GM21367 (cell line): ENCODE data around the gene ABHD2.
"Not testable (repeated sequence)": the region's sequence is repeated elsewhere in the genome, so short reads cannot be mapped to it uniquely, and the experiment has no call there.

Experiments
- ATAC-seq: cut with Tn5 transposase; IDR thresholded peaks from one replicate; pipeline ENCODE4 v1.9.1; 2021; ENCODE audit not compliant: unreplicated experiment

ABHD2 gene

DNA sequence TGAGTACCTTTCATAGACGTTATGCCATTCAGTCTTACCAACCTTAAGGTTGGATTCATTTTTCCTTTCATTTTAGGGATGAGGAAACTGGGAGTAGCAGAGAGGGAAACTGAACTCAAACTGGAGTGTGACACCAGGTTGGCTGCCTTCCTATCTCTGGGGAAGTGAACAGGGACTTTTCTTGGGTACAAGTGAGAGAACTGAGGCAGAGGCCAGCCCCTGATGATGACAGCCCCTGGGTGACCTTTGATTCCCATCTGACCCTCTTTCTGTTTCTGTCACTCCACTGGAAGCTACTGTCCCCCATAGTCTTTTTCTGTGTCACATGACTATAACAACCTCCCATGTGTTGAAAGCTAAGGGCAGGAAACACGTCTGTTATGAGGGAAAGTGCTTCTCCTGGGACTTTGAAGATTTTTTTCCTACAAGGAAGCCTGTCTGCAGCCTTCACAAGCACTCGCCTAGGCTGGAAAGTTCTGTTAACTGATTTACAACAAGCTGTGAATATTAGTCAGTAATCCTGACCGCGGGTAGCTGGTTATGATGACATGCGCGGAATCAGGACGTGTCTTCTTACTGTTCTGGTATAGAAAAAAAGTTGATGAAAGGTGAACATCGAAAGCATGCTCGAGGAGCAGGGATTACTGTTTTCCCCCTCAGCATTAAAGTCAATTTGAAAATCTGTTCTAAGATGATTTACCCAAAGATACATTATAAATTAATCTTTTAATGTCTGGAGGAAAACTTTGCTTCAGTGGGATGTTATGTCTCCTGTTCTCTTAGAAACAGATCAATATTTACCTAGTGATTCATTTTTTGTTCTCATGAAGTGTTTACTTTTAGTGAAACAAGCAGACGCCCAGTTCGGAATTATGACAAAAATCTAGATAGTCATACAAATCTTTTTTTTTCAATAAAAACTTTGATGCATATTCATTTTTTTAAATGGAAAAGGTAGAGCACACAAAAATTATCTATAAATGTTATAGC is 31.5 kb downstream of the ABHD2 start:
- no peak for ATAC-seq

GRCh38 chr15:89120479-89121000 is 32.3 kb downstream of the ABHD2 start:
- not testable (repeated sequence) for ATAC-seq

GRCh38 chr15:89121414-89121813 is 33.2 kb downstream of the ABHD2 start:
- ATAC-seq: no peak

DNA sequence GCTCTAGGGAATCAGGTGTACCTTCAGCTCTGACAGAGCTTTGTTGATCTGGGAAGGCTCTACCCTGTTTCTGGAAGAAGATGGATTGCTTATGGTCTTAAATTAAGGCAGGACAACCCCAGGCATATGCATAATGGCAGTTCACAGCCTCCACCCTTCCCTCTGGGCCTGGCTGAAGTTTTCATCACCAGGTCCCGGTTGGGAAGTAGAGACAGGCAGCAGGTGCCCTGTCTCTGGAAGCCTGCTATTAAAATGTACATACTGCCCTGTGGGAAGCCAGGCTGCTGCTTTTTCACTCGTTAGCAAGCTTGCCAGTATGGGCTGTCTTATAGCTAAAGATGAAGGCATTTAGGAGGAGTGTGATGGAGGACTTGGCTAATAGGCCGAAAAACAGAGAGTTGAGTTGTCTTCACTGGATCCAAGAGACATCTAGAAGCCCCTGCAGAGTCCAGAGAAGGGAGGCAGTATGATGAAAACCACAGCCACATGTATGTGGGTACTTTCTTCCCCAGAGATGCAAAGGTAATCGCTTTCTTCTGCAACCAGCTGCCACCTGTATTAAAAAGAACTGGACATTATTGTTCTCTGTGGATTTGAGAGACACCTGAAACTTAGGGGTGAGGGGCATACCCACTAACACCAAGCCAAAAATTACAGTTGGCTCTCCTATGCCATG is 34.4 kb downstream of the ABHD2 start:
- no peak for ATAC-seq

GRCh38 chr15:89123181-89123525 is 34.9 kb downstream of the ABHD2 start:
- no peak for ATAC-seq

DNA sequence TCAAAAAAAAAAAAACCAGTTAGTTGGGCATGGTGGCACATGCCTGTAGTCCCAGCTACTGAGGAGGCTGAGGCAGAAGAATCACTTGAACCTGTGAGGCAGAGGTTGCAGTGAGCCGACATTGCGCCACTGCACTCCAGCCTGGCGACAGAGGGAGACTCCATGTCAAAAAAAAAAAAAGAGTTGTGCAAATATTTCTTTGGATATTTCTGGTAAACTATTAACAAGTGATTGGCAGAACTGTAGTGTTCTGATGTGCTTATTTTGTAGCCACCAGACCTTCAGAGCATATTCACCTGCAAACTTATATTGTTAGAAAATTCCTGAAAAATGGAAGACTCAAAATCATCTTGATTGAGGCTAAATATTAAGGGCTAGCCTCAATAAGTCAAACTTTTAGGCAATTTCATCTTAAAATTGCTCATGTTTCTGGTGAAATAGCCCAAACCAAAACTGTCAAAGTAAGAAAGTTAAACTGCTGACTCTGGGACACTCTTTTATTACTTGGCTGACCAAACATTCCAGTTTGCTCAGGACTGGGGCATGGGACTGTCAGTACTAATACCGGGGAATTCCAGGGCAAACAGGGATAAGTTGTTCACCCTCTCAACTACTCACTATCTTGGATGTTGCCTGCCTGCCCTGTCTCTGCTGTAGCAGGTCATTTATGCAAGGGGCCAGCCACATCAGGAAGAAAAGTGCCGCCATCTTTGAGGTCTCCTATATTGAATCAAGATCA is 37.0 kb downstream of the ABHD2 start:
- ATAC-seq: no peak

DNA sequence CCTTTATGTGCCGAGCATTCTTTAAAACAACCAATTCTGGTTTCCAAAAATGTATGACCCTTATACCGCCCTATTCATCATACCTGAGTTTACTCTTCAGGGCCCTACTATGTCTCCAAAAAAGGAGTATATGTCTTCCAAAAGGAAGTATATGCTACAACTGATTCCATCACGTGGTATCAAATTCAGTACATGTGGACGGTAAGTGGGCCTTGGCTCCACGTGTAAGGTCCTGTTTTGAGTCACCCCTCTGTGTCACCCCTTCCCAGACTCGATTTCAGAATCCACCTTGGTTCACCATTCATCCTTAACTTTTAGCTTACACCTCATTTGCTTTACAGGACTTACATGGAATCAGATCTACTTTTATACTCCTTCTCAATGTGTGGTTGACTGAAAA is 37.8 kb downstream of the ABHD2 start:
- ATAC-seq: no peak

DNA sequence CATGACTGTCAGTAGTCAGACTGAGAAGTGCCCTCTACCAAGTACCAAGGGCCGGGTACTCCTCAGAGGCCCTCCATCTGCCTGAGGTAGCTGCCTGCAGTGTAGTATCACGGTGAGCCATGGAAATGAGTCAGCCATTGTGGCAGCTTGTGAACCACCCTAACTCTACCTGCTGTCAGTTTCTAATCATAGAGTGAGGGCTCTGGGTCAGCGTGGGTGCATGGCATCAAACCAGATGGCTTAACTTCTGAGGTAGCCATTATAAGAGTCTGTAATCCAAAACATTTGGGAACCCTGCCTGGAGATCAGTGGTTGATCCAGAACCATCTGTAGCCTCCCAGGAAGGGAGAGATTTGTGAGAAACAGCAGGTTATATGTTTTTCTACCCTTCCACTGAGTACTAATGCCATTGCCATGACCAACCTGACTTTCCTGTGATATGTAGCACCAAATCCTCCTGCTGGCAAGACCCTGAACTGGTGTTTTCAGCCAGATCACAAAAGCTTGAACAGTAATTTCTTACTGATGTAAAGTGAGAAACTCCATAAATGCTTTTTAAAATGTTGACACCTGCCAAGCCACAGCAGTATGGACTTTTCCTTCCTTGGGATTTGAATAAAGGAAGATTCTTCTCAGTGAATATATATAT is 38.9 kb downstream of the ABHD2 start:
- no peak for ATAC-seq

DNA sequence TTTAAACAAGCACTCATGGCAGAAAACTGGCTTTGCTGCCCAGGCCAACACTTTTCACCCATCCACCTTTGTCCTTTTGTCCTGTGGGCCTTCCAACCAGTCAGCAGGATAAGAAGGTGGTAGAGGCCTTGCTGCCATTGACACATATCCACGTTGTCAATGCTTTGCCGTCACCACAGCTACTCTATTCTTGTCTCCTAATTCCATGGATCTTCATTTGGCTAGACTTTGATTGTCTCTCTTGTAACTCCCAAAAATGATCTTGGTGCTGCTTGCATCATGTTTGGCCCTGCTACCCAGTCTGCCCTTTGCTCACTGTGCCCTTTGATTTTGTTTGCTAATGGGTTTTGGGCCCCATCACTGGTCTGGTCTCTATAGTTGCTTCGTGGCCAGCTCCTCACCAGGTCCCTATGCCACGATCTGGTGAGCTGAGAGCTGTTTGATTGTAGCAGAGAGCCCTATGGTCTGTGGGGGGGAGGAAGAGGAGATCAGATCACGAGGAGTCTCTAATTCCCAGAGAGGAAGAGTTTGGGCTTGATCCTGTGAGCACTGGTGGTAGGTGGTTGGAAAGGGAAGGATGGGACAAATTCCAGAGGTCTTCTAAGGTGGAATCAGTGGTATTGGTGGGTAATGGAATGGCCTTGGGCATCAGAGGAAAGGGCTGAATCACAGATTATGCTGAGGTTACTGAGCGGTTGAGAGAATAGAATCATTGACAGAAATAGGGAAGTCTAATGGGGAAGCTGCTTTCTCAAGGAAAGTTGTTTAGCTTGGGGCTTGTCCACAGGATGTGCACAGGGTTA is 40.3 kb downstream of the ABHD2 start:
- no peak for ATAC-seq

DNA sequence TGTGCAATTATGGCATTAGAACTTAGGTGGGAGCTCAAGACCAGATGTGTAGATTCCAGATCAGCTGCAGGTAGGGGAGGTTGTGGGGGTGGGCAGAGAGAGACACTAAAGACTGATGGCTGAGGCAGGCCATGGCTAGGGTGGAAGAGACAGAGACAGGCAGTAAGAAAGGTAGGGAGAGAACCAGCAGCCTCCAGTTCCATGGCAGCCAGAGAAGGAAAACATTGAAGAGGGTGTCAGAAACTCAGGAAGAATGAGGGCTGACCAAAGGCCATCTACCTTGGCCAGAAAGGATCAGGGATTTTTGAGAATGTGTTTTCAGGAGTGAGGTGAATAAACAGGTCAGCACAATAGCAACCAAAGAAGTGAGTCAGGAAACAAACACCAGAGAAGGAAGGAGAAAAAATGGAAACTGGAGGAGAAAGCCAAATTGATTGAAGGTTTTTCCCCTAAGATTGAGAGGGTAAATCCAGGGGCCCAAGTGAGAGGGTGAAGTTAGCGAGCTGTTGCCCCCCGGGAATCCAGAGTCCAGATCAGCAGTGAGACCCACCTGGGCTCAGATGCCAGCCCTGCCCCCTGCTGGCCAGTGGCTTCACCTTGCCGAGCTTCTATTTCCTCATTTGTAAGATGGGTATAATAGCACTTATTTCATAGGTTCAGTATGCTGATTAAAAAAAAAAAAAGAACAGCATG is 41.0 kb downstream of the ABHD2 start:
- ATAC-seq: no peak

DNA sequence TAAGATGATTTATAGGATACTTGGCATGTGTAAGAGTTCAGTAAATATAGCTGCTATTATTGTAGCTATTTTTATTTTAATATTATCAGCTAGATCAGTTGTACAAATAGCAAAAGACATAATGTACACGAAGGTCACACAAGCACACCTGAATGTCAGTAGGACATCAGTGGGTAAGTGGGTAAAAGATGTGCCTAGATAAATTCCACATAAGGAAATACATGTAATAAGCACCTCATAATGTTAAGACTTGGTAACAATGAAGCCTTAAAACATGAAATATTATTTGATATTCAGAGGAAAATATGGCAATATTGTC is 41.5 kb downstream of the ABHD2 start:
- ATAC-seq: no peak

GRCh38 chr15:89130201-89130600 is 41.9 kb downstream of the ABHD2 start:
- ATAC-seq: peak; percentile 45

- ATAC-seq: no peak
Observed at GRCh38 chr15:89131731-89132130, 43.5 kb downstream of the ABHD2 start.

GRCh38 chr15:89132611-89133507 is 44.6 kb downstream of the ABHD2 start:
- ATAC-seq: no peak

DNA sequence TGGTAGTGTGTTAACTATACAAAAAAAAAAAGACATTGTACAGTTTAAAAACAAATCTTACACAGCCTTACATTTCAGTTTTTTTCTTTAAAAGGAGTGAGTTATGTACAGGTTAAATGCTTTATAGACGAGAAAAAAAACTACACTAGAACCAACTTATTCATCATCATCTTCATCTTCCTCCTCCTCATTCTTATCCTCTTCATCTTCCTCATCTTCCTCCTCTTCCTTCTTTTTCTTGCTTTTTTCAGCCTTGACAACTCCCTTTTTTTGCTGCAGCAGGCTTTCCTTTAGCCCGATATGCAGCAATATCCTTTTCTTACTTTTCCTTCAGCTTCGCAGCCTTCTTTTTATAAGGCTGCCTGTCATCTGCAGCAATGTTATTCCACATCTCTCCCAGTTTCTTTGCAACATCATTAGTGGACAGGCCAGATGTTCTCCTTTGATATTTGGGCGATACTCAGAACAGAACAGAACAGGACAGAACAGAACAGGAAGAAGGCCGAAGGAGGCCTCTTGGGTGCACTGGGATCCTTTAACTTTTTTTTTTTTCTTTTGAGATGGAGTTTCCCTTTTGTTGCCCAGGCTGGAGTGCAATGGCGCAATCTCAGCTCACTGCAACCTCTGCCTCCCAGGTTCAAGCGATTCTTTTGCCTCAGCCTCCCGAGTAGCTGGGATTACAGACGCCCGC is 47.3 kb downstream of the ABHD2 start:
- not testable (repeated sequence) for ATAC-seq

DNA sequence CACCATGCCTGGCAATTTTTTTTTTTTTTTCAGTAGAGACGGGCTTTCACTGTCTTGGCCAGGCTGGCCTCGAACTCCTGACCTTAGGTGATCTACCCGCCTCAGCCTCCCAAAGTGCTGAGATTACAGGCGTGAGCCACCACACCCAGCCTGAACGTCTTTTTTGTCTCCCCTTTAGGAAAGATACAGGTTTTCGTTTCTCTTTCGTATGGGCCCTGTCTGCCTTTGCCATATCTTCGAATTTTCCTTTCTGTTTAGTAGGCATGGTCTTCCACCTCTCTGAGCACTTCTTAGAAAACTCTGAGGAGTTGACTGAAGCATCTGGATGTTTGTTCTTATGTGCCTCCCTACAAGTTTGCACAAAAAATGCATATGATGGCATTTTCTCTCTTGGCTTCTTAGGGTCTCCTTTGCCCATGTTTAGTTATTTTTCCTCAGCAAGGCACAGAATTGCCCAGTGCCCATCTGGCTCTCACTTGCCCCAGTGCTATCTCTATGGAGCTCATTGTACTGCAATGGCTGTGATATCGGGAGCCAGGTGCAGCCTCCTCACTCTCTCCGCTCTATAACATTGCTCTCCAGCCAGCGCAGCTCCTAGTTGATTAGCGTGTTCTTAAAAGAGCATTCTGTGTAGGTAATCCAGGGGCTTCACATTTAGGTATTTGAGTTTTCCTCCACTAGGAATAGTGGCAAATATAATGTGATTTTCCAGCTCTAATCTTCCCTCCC is 48.0 kb downstream of the ABHD2 start:
- no peak for ATAC-seq
